ENCODE measurements around the gene VPS35L. TPM values are rescaled to one million over a fixed set of nuclear protein-coding genes. Genes with fewer than 3 reads are reported as not detected.
"Not testable (repeated sequence)": the region's sequence is repeated elsewhere in the genome, so short reads cannot be mapped to it uniquely, and the experiment has no call there.

Gene VPS35L
- total RNA-seq, 1 donor from 2014 or later = 62.0 TPM

DNA sequence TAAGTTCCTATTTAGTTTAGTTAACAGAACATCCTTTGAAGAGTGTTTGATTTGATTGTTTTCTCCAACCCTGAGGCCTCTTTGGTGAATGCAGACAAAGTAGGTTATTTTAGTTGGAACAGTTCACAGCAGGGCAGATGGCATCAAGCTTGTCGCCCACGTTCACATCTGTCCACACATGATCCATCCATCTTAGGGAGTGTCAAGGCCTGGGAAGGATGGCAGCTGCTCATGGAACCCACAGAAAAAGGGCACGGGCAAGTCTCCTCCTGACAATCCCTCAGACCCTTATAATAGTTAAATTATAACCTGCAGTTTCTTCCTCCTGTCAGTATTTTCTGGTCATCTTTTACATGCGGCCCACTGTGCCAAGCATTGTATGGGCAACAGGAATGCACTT is 102.3 kb downstream of the VPS35L start:
- Mint-ChIP-seq H3K4me3 (no peak overlapping the region), H3K36me3 (peaks cover 52% of the 10 kb centered on the region)
- TF ChIP-seq, protein P1, sequence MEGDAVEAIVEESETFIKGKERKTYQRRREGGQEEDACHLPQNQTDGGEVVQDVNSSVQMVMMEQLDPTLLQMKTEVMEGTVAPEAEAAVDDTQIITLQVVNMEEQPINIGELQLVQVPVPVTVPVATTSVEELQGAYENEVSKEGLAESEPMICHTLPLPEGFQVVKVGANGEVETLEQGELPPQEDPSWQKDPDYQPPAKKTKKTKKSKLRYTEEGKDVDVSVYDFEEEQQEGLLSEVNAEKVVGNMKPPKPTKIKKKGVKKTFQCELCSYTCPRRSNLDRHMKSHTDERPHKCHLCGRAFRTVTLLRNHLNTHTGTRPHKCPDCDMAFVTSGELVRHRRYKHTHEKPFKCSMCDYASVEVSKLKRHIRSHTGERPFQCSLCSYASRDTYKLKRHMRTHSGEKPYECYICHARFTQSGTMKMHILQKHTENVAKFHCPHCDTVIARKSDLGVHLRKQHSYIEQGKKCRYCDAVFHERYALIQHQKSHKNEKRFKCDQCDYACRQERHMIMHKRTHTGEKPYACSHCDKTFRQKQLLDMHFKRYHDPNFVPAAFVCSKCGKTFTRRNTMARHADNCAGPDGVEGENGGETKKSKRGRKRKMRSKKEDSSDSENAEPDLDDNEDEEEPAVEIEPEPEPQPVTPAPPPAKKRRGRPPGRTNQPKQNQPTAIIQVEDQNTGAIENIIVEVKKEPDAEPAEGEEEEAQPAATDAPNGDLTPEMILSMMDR (conservative IDR thresholded peaks at IDR 0.05) = no peak

DNA sequence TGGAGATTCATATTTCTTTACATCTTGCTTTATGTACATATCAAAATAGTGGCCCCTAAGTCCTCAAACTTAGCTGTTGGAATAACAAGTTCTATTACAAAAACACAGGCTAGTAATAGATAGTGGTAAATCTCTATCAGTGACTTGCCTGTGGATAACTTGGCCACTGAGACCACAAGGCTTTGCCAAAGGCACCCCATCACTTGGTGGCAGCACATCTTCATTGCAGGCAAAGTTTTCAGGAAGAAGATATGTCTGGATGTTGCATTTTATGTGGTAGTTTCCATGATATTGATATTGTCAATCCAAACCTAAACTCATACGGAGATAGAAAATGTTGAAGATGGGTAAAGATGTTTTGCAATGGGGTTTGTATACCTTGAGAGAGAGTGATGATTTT is 104.1 kb downstream of the VPS35L start:
- Mint-ChIP-seq H3K4me3 (no peak overlapping the region), H3K27ac (no peak overlapping the region), H3K36me3 (peaks cover 54% of the 10 kb centered on the region), H3K9me3 (no peaks in the 10 kb centered on the region), H3K4me1 (ENCODE audit: unreplicated experiment) (no peaks in the 10 kb centered on the region), H3K27me3 (no peaks in the 10 kb centered on the region)
- TF ChIP-seq, protein P1 (conservative IDR thresholded peaks at IDR 0.05) = no peak
- DNase-seq (ENCODE audit: extremely low spot score, unreplicated experiment) = no peak

More for the DNA sequence above, 102.3 kb downstream of the VPS35L start:
- Mint-ChIP-seq H3K27me3 (no peaks in the 10 kb centered on the region), H3K27ac (no peak overlapping the region), H3K9me3 (no peaks in the 10 kb centered on the region), H3K4me1 (ENCODE audit: unreplicated experiment) (no peaks in the 10 kb centered on the region)
- no peak for DNase-seq (ENCODE audit: extremely low spot score, unreplicated experiment)

DNA sequence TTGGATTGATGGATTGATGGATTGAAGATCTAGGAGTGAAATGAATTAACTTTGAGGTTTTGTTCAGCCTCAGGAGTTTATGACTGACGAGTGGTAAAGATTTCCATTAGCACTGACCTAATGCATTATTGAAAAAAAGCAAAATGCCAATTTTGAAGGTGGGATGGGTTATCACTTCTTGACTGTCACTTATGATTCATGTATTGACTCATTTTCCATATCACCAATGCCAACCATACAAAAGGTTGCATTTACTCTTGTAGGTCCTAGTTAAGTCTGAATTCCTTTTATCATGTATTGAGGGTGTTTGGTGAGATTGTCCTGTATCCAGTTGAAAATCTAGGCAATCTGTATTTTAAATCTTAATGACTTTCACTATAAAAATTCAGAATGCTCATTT is 104.9 kb downstream of the VPS35L start:
- H3K4me3 Mint-ChIP-seq = no peak overlapping the region
- peaks cover 55% of the 10 kb centered on the region for H3K36me3 Mint-ChIP-seq

DNA sequence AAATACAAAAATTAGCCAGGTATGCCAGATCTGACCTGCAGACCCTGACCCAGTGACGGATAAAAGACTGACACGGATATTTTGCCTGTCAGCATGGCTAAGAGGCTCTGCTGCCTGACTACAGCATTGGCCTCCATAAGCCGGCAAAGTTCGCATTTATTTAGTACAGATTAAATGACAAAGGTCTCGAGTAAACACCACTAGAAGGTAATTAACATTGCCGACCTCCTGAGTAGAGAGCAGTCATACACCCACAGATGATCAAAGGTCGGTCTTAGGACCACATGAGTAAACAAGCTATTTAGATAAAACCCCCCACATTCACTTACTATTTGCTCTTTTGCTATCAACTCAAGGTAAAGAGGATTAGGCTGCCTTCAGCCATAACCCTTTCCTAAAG is 106.8 kb downstream of the VPS35L start:
- Mint-ChIP-seq H3K4me3 (no peak overlapping the region), H3K27ac (no peak overlapping the region), H3K9me3 (no peaks in the 10 kb centered on the region), H3K4me1 (ENCODE audit: unreplicated experiment) (no peaks in the 10 kb centered on the region), H3K27me3 (no peaks in the 10 kb centered on the region), H3K36me3 (peaks cover 52% of the 10 kb centered on the region)
- TF ChIP-seq, protein P1 (conservative IDR thresholded peaks at IDR 0.05) = no peak
- no peak for DNase-seq (ENCODE audit: extremely low spot score, unreplicated experiment)

More for the DNA sequence above, 104.9 kb downstream of the VPS35L start:
- Mint-ChIP-seq H3K27me3 (no peaks in the 10 kb centered on the region), H3K9me3 (no peaks in the 10 kb centered on the region), H3K27ac (no peak overlapping the region), H3K4me1 (ENCODE audit: unreplicated experiment) (no peaks in the 10 kb centered on the region)
- TF ChIP-seq, protein P1 (conservative IDR thresholded peaks at IDR 0.05) = no peak
- DNase-seq (ENCODE audit: extremely low spot score, unreplicated experiment) = no peak

DNA sequence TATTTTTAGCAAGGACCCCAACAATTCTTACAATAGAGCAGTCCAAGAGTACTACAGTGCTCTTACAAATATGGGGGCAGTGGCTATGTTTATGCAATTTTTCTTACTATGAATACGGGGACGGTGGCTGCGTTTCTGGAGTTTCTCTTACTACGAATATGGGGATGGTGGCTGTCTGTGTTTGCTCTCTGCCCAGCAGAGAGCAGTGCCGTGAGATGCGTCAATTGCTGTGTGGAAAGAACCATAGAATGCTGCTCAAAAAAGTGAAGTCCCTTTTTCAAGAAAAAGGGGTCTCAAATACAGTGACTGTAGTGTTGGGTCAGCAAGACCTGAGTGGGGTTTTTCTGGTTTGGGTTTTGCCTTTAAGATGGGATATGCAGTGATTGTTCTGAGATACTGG is 108.7 kb downstream of the VPS35L start:
- peaks cover 43% of the 10 kb centered on the region for H3K36me3 Mint-ChIP-seq
- H3K27ac Mint-ChIP-seq = no peak overlapping the region
- TF ChIP-seq, protein P1 (conservative IDR thresholded peaks at IDR 0.05) = no peak
- H3K4me3 Mint-ChIP-seq = no peak overlapping the region
- H3K4me1 Mint-ChIP-seq (ENCODE audit: unreplicated experiment) = no peaks in the 10 kb centered on the region
- no peak for DNase-seq (ENCODE audit: extremely low spot score, unreplicated experiment)
- H3K9me3 Mint-ChIP-seq = no peaks in the 10 kb centered on the region
- no peaks in the 10 kb centered on the region for H3K27me3 Mint-ChIP-seq

DNA sequence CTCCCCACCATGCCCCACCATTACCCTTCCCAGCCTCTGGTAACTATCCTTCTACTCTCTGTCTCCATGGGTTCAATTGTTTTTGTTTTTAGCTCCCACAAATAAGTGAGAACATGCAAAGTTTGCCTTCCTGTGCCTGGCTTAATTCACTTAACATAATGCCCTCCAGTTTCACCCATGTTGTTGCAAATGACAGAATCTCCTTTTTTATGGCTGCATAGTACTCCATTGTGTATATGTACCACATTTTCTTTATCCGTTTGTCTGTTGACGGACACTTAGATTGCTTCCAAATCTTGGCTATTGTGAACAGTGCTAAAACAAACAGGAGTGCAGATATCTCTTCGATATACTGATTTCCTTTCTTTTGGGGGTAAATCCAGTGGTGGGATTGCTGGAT is 109.8 kb downstream of the VPS35L start:
- DNase-seq (ENCODE audit: extremely low spot score, unreplicated experiment); H3K27ac Mint-ChIP-seq; H3K27me3 Mint-ChIP-seq; H3K4me3 Mint-ChIP-seq; H3K4me1 Mint-ChIP-seq (ENCODE audit: unreplicated experiment); H3K9me3 Mint-ChIP-seq: not testable (repeated sequence)
- H3K36me3 Mint-ChIP-seq = peaks cover 41% of the 10 kb centered on the region
